HepG2 (cell line): ENCODE data around the gene ZSCAN2. TPM values are rescaled to one million over a fixed set of nuclear protein-coding genes. Genes with fewer than 3 reads are reported as not detected.
A peak's percentile ranks its signal among the peaks of the same experiment; 100 is the strongest.

Experiments
- CCAR2 ChIP-seq: fragments of 200-400 bp; formaldehyde crosslinking; optimal IDR thresholded peaks from 2 replicates; pipeline ENCODE3; 2018; ENCODE audit warnings: low read depth, mild to moderate bottlenecking, low read length, moderate library complexity
- ELF1 ChIP-seq: sonication (generic); formaldehyde crosslinking; IDR thresholded peaks from 2 replicates; pipeline ENCODE4 v1.4.0; 2020; ENCODE audit warnings: missing genetic modification reagents
- FOXP1 ChIP-seq, 2 experiments: fragments of 450-650 bp in 1 of 2; IDR thresholded peaks; 2 replicates each; pipeline ENCODE4 v1.6.1; 2017 to 2018; ENCODE audit warnings: antibody characterized with exemption in 1 of 2
- HMGA1 ChIP-seq: sonication (generic); formaldehyde crosslinking; conservative IDR thresholded peaks from 2 replicates; pipeline ENCODE4 v1.4.0; 2020; ENCODE audit warnings: missing genetic modification reagents
- IKZF1 ChIP-seq: fragments of 450-650 bp; IDR thresholded peaks from 2 replicates; pipeline ENCODE4 v1.7.1; 2016
- KDM1A ChIP-seq: IDR thresholded peaks from 2 replicates; pipeline ENCODE4 v1.6.1; 2016; ENCODE audit warnings: missing compliant biosample characterization
- KDM3A ChIP-seq: IDR thresholded peaks from 2 replicates; pipeline ENCODE4 v1.6.1; 2018; ENCODE audit warnings: low read depth, missing compliant biosample characterization
- MEIS2 ChIP-seq: sonication (generic); formaldehyde crosslinking; IDR thresholded peaks from 2 replicates; pipeline ENCODE4 v1.9.0; 2021; ENCODE audit warnings: mild to moderate bottlenecking, missing genetic modification reagents
- MIXL1 ChIP-seq: IDR thresholded peaks from 2 replicates; pipeline ENCODE4 v1.6.1; 2016
- MTA3 ChIP-seq: sonication (generic); formaldehyde crosslinking; IDR thresholded peaks from 2 replicates; pipeline ENCODE4 v1.4.0; 2020; ENCODE audit warnings: missing genetic modification reagents
- PAX8 ChIP-seq: sonication (generic); formaldehyde crosslinking; IDR thresholded peaks from 2 replicates; pipeline ENCODE4 v1.8.0; 2022; ENCODE audit warnings: mild to moderate bottlenecking, missing genetic modification reagents, borderline replicate concordance
- RBM39 ChIP-seq: fragments of 200-400 bp; formaldehyde crosslinking; IDR thresholded peaks from one replicate; pipeline ENCODE4 v1.6.1; 2018; ENCODE audit warnings: antibody characterized with exemption, mild to moderate bottlenecking, low read depth, low read length; ENCODE audit not compliant: poor library complexity, severe bottlenecking
- SNAPC4 ChIP-seq: sonication (generic); formaldehyde crosslinking; IDR thresholded peaks from 2 replicates; pipeline ENCODE4 v1.4.0; 2020; ENCODE audit warnings: mild to moderate bottlenecking, missing genetic modification reagents
- TEF ChIP-seq: sonication (generic); formaldehyde crosslinking; IDR thresholded peaks from 2 replicates; pipeline ENCODE4 v1.5.0; 2020; ENCODE audit warnings: missing genetic modification reagents
- ZBTB38 ChIP-seq: sonication (generic); formaldehyde crosslinking; IDR thresholded peaks from 2 replicates; pipeline ENCODE4 v1.5.1; 2020; ENCODE audit warnings: mild to moderate bottlenecking, missing genetic modification reagents
- ZGPAT ChIP-seq: IDR thresholded peaks from 2 replicates; pipeline ENCODE4 v1.6.1; 2016; ENCODE audit warnings: mild to moderate bottlenecking
- ZNF10 ChIP-seq: sonication (generic); formaldehyde crosslinking; IDR thresholded peaks from 2 replicates; pipeline ENCODE4 v1.4.0; 2020; ENCODE audit warnings: mild to moderate bottlenecking, low read depth, missing genetic modification reagents, borderline replicate concordance
- ZNF451 ChIP-seq: sonication (generic); formaldehyde crosslinking; IDR thresholded peaks from 2 replicates; pipeline ENCODE4 v1.5.0; 2020; ENCODE audit warnings: mild to moderate bottlenecking, missing genetic modification reagents
- ZNF563 ChIP-seq: sonication (generic); formaldehyde crosslinking; IDR thresholded peaks from 2 replicates; pipeline ENCODE4 v1.8.0; 2022; ENCODE audit warnings: mild to moderate bottlenecking, moderate library complexity, missing genetic modification reagents
- ZNF607 ChIP-seq: sonication (generic); formaldehyde crosslinking; IDR thresholded peaks from 2 replicates; pipeline ENCODE4 v1.5.1; 2020; ENCODE audit warnings: missing genetic modification reagents, mild to moderate bottlenecking, borderline replicate concordance
- ZNF720 ChIP-seq: sonication (generic); formaldehyde crosslinking; IDR thresholded peaks from 2 replicates; pipeline ENCODE4 v1.4.0; 2020; ENCODE audit warnings: missing genetic modification reagents
- ZSCAN12 ChIP-seq: sonication (generic); formaldehyde crosslinking; IDR thresholded peaks from 2 replicates; pipeline ENCODE4 v1.9.0; 2021; ENCODE audit warnings: mild to moderate bottlenecking, missing genetic modification reagents
- polyA plus RNA-seq, 8 experiments: library from polyadenylated mRNA; depleted of rRNA in 3 of 8; stranded (reverse) in 7 of 8; unstranded in 1 of 8; fragments of >200 nt; fragmentation: Illumina TruSeq in 4 of 8; extraction: Trizol in 4 of 8; gene quantifications; 2 replicates each; pipeline versions ENCODE4 v1.2.1 to v1.2.3, GENCODE V29; 2011 to 2016; ENCODE audit warnings: low read depth in 4 of 8, missing spikeins in 1 of 8, mixed read lengths in 1 of 8; ENCODE audit not compliant: insufficient read depth in 1 of 8
- total RNA-seq, 5 experiments: library from RNA; depleted of rRNA; stranded (reverse); fragments of >200 nt; fragmentation: Illumina TruSeq; extraction: Trizol; gene quantifications; 2 replicates each; pipeline ENCODE4 v1.2.3, GENCODE V29; 2016; ENCODE audit warnings: low read depth in 1 of 5

Gene ZSCAN2
- total and polyA plus RNA-seq, 2 of the 13 experiments (the other 11 are each of a cell fraction or from before 2014, with no cell fraction given), result 11.4 to 21.5 TPM

- TF ChIP-seq ZBTB38 (CRISPR knock-in tag) (no peak), ZSCAN12 (CRISPR knock-in tag) (no peak), ZNF563 (CRISPR knock-in tag) (no peak), HMGA1 (CRISPR knock-in tag) (no peak), ZNF607 (CRISPR knock-in tag) (no peak; the same call in 1 of the 2 replicates), MTA3 (no peak), KDM1A (0 out of 2 replicates have a peak, but pooled peaks have one; percentile 35), MIXL1 (CRISPR knock-in tag) (peak; percentile 77), MEIS2 (CRISPR knock-in tag) (peak; percentile 24; the same call in 1 of the 2 replicates), ZNF10 (no peak), ELF1 (CRISPR knock-in tag) (peak; percentile 23; the same call in 1 of the 2 replicates), PAX8 (CRISPR knock-in tag) (no peak), ZNF720 (no peak), IKZF1 (no peak), TEF (CRISPR knock-in tag) (no peak; the same call in 1 of the 2 replicates), FOXP1 (IDR thresholded peaks at IDR 0.05) (no peak), FOXP1 (CRISPR knock-in tag; IDR thresholded peaks at IDR 0.05) (peak; percentile 66; the same call in 1 of the 2 replicates), KDM3A (CRISPR knock-in tag) (0 out of 2 replicates have a peak, but pooled peaks have one; percentile 46), SNAPC4 (CRISPR knock-in tag) (no peak), ZGPAT (peak; percentile 84), CCAR2 (no peak), RBM39 (no peak), ZNF451 (CRISPR knock-in tag) (no peak)
These were observed 5.9 kb downstream of the ZSCAN2 start (continued) for GRCh38 chr15:84606653-84607120.
